GF-D8 (cell line): ENCODE results near the gene THRB.

Experiments used
- DNase-seq: peaks from one replicate; lab custom pipeline; 2025; lab: John Stamatoyannopoulos, UW

Gene THRB

DNA sequence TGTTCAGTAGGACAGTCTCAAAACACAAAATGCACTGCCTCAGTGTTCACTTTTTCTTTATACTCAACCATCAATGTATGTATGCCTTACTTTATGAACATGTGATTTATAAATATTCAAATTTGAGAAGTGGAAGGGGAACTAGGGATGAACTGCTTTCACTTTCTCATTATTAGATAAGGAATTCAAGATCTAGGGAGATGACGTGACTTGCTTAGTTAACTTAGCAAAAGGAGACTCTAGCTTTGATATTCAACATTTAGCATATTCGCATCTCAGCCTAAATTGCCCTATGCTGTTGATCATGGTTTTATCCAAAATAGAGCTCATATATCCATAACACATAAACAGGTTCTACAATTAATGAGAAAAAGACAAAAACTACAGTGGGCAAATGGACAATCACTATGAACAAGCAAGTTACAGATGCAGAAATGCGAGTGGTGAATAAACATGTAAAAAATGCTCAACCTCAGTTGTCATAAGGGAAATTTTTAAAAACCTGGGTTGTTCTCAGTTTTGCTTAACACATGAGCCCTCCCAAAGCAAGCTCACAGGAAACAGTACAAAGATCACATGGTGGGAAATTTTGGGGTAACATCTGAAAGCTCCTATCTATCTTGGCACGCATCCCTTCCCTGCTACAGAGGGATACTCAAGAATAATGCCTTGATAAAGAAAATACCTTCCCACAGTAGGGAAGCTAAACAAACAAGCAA is 269.8 kb downstream of the THRB start:
- no peak for DNase-seq

DNA sequence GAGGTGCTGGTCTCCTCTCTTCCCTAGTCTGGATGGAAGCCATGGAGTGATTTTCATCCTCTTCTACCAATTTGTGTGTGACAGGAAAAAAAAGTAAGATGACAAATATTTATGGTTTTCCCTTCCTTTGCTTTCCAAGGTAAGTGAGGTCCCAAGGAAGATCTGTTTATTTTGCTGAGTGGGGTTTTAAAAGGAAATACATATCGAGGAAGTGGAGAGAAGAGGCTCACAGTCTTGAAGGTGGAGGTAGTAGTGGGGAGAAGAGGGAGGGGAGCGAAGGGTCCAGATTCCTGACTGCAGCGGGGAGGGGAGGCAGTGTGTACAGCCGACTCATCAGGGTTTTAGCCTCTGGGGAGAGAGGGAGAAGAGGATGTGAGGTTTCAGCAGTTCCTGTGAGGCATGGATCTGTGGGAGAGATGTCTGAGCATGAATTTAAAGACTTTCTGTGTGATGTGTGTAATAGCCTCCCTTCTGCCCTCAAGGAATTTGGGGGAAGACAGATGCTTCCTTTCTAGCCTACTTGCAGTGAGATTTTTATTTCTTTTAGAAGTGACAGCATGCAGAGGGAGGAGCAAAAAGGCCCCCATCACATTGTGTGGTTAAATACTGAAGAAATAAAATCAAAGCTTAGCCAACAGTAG is 272.4 kb downstream of the THRB start:
- DNase-seq, result no peak

DNA sequence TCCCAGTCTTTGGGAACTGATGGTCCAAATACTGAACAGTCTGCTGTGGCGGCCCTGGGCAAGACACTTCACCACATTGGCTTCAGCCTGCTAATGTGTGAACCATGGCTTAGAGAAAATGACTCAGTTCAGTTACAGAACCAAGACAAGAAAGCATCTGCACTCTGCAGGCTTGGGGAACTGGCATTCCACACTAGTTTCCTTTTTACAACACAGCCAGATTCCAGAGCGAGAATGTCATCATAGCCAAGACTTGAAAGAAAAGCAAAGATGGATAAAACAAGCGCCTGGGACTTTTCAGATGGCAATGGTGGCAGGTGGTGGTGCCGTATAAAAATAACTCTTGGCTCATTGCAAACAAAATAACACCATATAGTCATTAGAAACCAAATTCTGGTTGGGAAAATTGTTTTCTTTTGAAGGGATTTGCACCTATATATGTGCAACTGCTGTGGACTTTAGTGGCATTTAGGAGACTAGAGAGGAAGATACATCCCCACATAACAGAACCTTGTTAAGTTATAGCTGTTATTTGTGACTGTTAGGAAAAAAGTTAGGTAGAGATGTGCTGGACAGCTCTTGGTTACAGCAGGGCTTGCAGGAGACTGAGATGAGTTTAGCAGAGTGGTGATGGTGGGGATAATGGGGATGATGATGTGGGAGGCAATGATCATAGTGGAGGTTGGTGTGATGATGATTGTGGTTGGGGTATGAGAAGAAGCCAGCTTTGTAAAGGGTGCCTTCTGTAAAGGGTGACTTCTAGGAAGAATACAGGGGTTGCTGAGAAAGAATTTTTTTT is 273.6 kb downstream of the THRB start:
- DNase-seq, result no peak

DNA sequence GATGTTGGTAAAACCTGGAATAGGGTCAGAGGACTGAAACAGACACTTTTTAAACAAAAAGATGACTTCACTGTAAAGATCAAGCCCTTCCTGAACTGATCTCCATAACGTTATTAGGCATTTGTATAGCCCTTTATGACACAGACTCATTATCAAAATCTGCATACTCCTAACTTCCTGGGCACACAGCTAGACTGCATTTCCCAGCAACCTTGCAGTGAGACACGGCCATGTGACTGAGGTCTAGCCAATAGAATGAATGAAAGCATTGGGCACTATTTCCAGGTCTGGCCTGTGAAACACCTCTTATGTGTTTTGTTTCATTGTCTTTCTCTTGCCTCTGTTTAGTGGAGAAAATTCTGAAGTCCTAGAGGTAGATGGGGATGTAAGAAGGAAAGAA is 279.1 kb downstream of the THRB start:
- DNase-seq, result no peak

DNA sequence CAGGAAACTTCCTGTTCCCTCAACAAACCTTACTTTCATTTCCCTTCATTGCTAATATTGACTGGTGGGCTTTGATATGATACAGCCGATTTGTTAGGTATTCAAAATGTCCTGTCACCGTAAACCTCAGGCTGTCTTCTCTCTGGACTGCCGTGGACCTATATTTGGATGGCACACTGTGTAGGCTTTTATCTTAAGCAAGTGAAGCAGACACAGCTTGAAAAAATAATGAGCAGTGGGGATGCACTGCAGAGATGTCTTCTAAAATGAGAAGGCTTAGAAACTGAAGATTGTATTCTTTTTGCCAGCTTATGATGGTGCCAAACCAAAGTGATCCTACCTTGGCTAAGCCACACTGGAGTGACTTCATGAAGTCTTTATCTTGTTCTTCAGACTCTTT is 283.3 kb downstream of the THRB start:
- no peak for DNase-seq

DNA sequence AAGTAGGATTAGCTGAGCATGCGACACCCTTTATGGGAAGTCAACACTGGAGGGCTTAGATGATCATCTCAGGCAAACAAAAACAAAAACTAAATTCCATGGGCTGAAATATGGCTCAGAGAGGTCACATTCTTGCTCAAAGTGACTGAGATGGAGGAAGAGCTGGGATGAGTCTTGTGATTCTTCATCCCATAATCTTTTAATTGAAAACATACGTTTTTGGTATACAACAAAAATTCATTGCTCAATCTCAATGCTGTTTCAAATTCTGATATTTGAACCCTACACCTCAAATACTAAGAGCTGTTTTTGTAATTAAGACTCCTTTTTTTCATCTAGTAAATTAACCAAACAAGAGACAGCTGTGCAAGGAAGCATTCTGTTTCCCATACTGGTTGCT is 292.6 kb downstream of the THRB start:
- no peak for DNase-seq

DNA sequence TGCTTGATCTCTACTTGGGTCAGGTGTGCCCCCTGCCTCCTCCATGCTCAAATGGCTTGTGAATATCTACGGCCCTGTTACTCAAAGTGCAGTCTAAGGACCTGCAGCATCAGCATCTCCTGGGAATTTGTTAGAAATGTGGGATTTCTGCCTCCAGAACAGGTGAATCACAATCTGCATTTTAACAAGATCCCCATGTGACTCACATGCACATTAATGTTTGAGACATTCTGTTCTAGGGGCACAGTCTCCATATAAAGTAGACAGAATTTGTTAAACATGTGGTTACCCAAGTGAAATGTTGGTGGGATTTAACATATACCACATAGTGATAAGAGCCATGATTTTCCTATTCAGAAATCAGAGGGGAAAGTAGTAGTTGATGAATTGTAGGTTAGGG is 293.3 kb downstream of the THRB start:
- DNase-seq, result no peak

DNA sequence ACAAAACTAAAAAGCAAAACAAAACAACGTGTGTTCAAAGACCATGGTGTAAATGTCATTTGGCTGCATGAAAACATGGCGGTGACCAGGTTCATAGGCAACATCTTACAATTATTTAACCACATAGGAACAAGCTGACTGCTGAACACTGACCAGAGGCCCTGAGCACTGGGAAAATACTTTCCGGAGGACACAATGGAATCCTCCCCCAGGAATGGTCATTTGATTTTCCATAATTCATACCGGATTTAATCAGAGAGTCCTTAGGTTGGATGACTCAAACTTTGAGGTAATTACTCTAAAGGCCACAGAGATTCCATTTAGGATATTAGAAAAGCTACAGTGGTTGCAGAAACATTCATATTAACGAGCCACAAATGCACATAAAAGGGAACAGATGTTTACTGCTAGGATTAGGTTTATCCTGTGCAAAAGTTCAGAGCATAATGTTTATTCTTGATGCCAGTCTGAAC is 294.8 kb downstream of the THRB start:
- DNase-seq, result no peak

DNA sequence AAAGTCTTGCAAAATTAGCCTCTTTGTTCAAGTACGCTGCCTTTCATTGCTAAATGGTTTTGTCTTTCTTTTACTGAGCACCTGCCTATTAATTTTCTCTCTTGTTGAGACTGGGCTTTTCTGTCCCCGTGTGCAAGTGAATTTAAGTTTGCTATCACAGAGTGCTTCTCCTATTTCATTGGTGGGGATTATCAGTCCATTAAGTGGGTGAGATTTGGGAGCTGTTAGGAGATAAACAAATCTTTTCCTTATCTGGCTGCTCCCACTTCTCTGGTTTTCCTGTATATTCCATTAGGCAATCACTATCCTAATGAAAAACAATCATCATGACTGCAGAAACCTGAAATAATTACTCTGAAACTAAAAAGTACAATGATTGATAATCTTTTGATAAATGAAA is 295.4 kb downstream of the THRB start:
- no peak for DNase-seq

DNA sequence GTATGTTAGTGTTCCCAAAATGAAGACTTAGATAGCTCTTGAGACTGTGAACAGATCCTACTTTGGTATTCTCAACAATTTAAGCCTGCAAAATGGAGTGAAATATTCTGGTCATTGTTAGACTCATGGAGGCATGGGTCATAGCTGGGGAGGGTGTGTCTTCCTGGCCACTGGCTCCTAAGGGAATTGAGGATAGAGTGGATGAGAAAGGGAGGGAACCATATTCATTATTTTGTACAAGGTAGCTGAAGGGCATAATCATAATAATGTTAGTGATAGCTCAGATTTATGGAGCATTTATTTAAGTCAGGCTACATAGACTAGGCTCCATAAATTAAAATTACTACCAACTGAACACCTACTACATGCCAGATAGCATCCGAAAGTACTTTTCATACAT is 295.9 kb downstream of the THRB start:
- DNase-seq, result no peak

DNA sequence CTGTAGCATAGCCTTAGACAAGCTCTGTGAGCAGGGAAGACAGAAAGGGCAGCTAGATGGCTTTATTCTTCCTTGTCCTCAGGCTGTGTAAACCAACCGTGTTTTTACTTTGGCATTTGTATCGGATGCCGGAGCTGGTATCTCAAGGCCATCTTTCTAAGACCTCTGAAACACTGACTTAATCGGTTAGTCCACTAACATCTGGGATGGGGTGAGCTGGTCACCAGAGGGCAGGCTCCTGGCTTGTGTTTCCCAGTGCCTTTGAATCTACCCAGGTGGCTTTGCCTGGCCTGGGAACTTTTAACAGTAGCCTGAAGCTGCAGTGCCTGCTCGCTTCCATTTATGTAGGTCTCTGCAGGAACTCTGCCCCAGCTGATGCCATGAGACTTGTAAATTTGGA is 296.8 kb downstream of the THRB start:
- no peak for DNase-seq

DNA sequence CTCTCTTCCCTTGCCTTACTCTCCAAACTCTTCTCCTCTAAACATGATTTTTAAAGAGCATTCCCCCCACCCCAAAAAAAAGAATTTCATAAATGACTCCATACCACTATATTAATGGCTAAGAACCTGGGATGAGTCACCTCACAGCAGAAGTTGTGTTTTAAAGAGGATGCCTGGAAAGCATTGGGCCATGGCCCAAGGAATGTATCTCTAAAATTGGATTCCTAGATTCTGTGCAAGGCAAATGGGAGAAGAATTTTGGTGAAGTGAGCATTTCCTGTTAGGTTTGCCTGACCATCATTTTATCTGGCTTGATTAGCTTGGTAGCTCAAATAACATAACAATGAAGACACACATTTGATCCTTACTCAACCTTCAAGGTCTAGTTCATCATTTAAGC is 298.1 kb downstream of the THRB start:
- no peak for DNase-seq

DNA sequence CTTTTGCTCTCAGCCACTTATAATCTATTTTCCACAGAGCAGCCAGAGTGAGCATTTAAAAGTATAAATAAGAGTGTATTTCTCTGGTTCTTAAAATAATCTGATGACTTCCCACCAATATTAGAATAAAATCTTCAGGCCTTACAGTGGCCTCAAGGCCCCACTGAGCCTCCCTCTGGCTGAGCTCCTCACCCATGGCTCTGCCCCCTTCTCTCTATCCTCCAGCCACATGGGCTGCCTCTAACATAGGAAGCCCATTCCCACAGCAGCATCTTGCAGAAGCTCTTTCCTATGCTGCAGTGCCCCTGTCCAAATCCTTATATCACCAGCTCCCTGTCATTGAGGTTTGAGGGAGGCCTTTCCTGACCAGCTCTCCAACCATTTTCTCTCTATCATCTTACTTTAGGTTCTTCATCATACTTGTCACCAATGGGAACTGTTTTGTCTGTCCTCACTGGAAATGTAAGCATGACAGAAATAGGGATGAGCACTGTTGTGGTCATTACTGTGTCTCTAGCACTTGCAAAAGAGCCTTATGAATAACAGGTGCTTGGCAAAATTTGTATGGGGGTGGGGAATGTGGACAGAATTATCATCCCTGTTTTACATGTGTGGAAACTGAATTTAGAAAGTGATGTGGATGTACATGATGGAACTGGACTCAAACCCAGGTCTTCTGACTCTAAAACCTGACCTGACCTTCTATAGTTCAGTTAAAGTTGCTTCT is 299.0 kb downstream of the THRB start:
- DNase-seq, result no peak

DNA sequence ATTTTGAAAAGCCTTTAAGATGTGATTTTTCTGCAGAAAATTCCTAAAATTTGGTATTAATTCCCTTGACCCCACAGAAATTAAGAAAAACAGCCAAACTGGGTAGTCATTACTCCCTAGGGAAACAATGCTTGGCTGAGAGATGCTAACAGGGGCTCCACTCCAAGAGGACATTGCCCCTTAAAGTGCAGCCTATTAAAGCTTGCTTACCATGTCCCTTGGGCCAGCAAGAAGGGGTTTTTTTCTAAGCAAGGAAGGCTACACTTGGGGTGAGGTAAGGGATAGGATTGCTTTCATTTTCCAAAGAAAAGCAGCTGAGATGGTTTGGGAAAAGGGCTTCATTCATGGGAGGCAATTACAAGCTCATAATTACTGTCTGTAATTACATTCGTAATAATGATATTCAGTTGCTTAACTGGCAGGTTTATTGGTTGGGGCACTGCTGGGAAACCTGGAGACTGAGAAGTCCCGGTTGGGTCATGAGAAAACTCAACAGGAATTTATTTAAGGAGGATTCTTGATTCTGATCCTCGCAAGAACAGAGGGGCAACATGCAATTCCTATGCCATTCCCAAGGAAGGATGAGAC is 302.1 kb downstream of the THRB start:
- no peak for DNase-seq

DNA sequence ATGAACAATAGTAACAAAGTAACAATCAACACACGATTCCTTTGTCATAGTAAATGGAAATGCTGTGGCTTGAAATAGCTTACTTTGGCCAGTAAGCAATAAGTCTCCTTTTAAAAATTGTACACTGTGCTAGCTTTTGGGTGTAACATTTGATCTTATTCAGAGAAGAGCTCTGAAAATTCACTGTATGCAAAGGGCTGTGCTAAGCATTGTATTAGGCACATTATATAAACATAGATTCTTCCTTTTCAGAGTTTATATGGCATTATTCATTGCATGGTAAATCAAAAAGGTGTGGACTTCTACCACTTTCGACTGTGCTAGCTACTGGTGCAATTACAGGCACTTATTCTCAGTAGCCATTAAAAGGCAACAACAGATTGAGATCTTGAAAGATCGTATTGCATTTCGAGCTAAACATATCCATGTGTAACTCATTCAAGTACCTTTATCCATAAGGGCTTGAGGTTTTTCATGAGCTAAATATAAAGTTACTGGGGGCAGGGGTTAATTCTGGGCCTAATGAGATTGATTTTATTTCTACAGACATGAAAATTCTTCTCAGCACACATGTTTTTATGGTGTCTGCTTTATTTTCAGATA is 302.7 kb downstream of the THRB start:
- DNase-seq, result no peak

DNA sequence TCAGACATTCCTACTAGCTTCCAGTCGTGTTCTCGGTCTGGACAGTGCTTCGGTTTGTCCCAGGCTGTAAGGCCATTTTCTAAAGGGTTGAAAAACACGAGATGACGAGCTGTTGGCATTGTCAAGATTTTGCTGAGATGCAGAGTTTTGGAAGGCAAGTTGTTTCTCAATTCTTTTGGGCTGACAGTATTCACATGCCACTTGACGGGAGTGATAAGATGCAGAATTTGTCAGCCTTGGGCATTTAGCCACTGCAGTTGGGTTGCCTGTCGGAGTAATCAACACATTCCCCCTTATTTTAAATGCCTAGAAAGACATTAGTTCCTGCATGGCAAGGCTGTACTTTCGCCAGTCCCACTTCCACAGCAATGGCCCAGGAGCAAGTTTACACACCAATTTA is 304.4 kb downstream of the THRB start:
- no peak for DNase-seq

DNA sequence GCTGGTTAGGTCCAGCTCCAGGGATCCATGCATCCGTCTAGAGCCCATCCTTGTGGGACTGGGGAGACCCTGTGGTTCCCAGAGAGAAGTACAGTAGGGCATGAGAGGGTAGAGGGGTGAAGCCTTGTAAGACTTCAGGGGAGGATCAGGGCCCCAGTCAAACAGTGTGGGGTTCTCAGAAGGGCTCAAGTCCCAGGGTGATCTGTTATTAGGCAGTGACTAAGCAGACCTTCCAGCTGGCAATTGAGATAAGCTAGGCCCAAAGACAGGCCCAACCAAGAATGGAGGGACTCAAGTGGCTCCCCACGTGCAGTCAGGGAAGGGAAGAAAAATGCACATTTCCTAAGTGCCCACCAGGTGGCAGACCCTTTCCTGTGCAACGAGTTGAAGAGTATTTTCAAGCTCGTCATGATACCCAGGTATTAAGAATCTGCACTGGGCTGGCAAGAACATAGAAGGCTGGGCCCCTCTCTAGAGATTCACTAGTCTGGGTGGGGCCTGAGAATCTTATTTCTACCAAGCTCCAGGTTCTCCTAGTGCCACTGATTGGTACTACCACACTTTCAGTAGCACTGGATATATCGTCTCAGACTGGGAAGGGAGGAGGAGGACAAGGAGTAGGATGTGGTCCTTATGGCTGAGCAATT is 308.8 kb downstream of the THRB start:
- no peak for DNase-seq

DNA sequence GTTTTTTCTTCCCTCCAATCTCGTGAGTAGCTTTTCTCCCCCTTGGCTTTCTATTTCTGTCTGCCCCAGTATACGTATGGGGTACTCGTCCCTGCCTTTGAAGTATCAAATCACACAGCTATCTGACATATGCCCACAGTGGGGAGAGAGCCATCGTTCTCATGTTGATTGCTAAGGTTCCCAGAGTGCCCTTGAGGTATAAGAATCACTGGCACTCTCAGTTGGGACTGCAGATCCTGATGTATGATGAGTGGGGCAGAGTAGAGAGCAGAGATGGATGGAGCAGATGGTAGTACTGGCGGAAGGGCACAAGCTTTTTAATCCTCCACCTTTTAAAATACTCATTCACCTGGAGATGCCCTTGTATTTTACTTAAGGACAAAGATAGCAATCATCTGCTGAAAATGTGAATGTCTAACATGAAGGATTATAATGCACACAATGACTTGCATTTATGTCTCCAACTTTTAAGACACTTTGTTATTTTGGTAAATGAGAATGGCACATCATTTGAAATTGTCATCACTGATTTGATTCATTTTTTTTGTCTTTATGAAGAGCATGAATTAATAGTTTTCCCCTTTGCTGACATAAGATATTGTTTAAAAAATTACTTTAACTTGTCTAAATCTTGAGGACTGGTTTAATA is 310.0 kb downstream of the THRB start:
- no peak for DNase-seq

DNA sequence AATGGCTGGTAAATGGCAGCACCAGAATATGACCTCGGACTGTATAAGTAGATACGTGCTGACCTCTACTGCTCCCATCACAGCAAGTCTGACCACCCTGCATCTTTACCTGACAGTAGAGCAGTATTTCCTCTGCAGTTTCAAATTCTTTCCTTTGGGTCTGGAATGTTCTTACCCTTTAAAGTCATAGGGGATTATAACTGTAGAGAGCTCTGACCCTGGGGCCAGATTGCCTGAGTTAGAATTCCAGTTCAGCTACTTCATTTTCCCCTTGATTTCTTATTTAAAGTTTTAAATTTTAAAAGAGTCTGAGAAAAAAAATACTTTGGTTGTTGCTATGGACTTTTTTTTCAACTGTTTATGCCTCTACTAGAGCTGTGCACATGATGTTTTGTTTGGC is 311.9 kb downstream of the THRB start:
- DNase-seq, result no peak

DNA sequence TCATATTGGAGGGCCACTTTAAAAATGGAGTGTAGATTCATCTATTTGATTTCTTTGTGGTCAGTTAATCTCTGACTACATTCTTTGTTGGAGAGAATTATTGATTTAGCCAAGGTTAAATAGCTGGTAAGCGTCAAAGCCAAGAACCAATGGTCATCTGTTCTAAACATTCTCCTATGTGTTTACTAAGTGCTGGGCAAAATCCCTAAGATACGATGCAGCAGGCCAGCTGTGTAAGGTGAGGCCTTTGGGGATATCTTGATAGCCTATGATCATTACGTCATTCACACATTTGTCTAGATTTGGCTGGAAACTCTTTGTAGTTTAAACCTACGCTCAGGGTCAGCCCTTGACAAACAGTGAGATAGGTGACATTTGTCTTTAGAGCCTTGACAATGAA is 313.4 kb downstream of the THRB start:
- DNase-seq, result no peak

DNA sequence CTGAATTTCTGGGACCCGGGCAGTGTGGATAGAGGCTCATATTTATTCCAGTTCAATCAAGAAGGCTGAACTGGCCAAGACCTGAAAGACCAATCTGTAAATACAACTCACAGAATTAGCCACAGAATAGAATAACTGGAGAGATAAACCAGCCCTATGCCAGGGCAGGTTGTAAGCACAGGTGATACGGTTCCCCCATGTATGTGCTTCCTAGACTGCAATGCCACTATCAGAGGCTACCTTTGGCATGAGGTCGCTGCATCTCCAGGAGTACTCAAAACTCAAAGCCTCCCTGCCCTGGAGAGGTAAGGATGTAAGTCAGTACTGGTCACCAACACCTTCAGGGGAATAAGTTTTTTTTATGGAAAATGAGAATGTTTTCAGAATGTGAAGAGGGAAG is 314.0 kb downstream of the THRB start:
- DNase-seq, result no peak
